Common myeloid progenitor, CD34-positive (primary cell): Measurements from ENCODE around the gene RPTOR.

Source experiments
- CTCF ChIA-PET: fragments of 350-600 bp; sonication (Branson Sonifier 250); formaldehyde crosslinking; loops from one replicate; lab custom pipeline; 2021; ENCODE audit warnings: antibody characterized with exemption; lab: Charles Lee
- POLR2A ChIA-PET: fragments of 350-600 bp; sonication (Branson Sonifier 250); formaldehyde crosslinking; loops from one replicate; lab custom pipeline; 2021; ENCODE audit warnings: antibody characterized with exemption; lab: Charles Lee
- DNase-seq, 3 donors: peaks; one replicate each; pipeline versions ENCODE4 v3.0.0 to v3.0.0-alpha.2; 2013
- H3K27ac ChIP-seq, 2 experiments: 1 replicate in 1 of 2; 2 replicates in 1 of 2; pipeline ENCODE4 v1.7.0; 2013; ENCODE audit warnings: inconsistent platforms in 2 of 2, low read length in 2 of 2, mild to moderate bottlenecking in 2 of 2, low read depth in 1 of 2, moderate library complexity in 1 of 2; ENCODE audit not compliant: severe bottlenecking in 2 of 2, insufficient read depth in 1 of 2, poor library complexity in 1 of 2
- H3K27me3 ChIP-seq, 5 experiments: replicated peaks in 2 of 5; 1 replicate in 3 of 5; 2 replicates in 2 of 5; pipeline versions ENCODE4 v1.6.1 to v1.7.0; 2013; ENCODE audit warnings: low read length in 4 of 5, mild to moderate bottlenecking in 2 of 5, moderate library complexity in 2 of 5, inconsistent platforms in 1 of 5; ENCODE audit not compliant: insufficient read depth in 5 of 5, control insufficient read depth in 4 of 5
- H3K36me3 ChIP-seq, 4 experiments: 1 replicate in 2 of 4; 2 replicates in 2 of 4; pipeline versions ENCODE4 v1.6.1 to v1.7.0; 2013; ENCODE audit warnings: low read length in 3 of 4, control low read depth in 1 of 4, mild to moderate bottlenecking in 1 of 4; ENCODE audit not compliant: control insufficient read depth in 4 of 4, insufficient read depth in 4 of 4
- H3K4me1 ChIP-seq, 4 experiments: 1 replicate in 3 of 4; 2 replicates in 1 of 4; pipeline versions ENCODE4 v1.6.1 to v1.7.1; 2013; ENCODE audit warnings: low read length in 3 of 4, mild to moderate bottlenecking in 3 of 4, control low read depth in 1 of 4, inconsistent platforms in 1 of 4, moderate library complexity in 1 of 4; ENCODE audit not compliant: control insufficient read depth in 4 of 4, insufficient read depth in 4 of 4; ENCODE audit errors: control extremely low read depth in 1 of 4
- H3K4me3 ChIP-seq, 7 experiments: 1 replicate in 4 of 7; 2 replicates in 3 of 7; pipeline versions ENCODE4 v1.5.1 to v1.7.0; 2013; ENCODE audit warnings: mild to moderate bottlenecking in 7 of 7, low read length in 6 of 7, moderate library complexity in 6 of 7, inconsistent platforms in 2 of 7, low read depth in 2 of 7, control low read depth in 1 of 7; ENCODE audit not compliant: insufficient read depth in 4 of 7, control insufficient read depth in 1 of 7; ENCODE audit errors: extremely low read depth in 1 of 7
- H3K9me3 ChIP-seq, 5 experiments: 1 replicate in 4 of 5; 2 replicates in 1 of 5; pipeline versions ENCODE4 v1.6.1 to v1.7.1; 2013; ENCODE audit warnings: low read length in 4 of 5, mild to moderate bottlenecking in 2 of 5, inconsistent platforms in 1 of 5, low read depth in 1 of 5, moderate library complexity in 1 of 5; ENCODE audit not compliant: control insufficient read depth in 4 of 5, insufficient read depth in 2 of 5; ENCODE audit errors: control extremely low read depth in 1 of 5
- WGBS: methylation state at CpG from one replicate; pipeline ENCODE4 v1.1.5; 2013; ENCODE audit not compliant: insufficient coverage; 5-methylcytosine and 5-hydroxymethylcytosine counted together

RPTOR gene

GRCh38 chr17:80790981-80791742 lies 246.5 kb downstream of the RPTOR start:
- Histone ChIP-seq H3K4me1 (peaks cover 4 to 21% (median 12%) of the 10 kb centered on the region in 4 experiments), H3K4me3 (no peak overlapping the region), H3K36me3 (peaks cover 2 to 41% (median 11%) of the 10 kb centered on the region in 4 experiments), H3K27me3 (no peaks in the 10 kb centered on the region), H3K9me3 (peaks cover 0 to 4% (median 0%) of the 10 kb centered on the region in 5 experiments), H3K27ac (peak overlapping the region in 1 of 2 experiments; percentile 47)
- POLR2A ChIA-PET, result no interaction called here
- DNase-seq, result no peak
- CTCF ChIA-PET, result interaction anchor here (1.2 to 1.8 kb wide), 2 partner anchors 10 to 33 kb away, joined by 3 to 4 read pairs; no protein-coding TSS in a partner anchor
- 95% methylated on average over 8 of the region's 10 CpGs for WGBS

- peaks cover 4 to 21% (median 12%) of the 10 kb centered on the region in 4 experiments for H3K4me1 ChIP-seq
- no peak for DNase-seq
- ChIA-PET POLR2A (no interaction called here), CTCF (interaction anchor here (1.2 to 1.8 kb wide), 2 partner anchors 9 to 33 kb away, joined by 3 to 4 read pairs; no protein-coding TSS in a partner anchor)
- peak overlapping the region in 1 of 2 experiments; percentile 47 for H3K27ac ChIP-seq
- no peak overlapping the region for H3K4me3 ChIP-seq
- peaks cover 0 to 8% (median 0%) of the 10 kb centered on the region in 5 experiments for H3K9me3 ChIP-seq
- WGBS, result 94% methylated on average over 10 of the region's 11 CpGs
- no peaks in the 10 kb centered on the region for H3K27me3 ChIP-seq
- H3K36me3 ChIP-seq, result peaks cover 2 to 45% (median 12%) of the 10 kb centered on the region in 4 experiments
Measured at GRCh38 chr17:80791758-80792284, 247.2 kb downstream of the RPTOR start.

GRCh38 chr17:80792373-80792781 lies 247.7 kb downstream of the RPTOR start:
- H3K9me3 ChIP-seq, result peaks cover 0 to 8% (median 0%) of the 10 kb centered on the region in 5 experiments
- DNase-seq, result no peak
- peaks cover 2 to 45% (median 14%) of the 10 kb centered on the region in 4 experiments for H3K36me3 ChIP-seq
- peak overlapping the region in 1 of 2 experiments; percentile 47 for H3K27ac ChIP-seq
- peaks cover 4 to 21% (median 12%) of the 10 kb centered on the region in 4 experiments for H3K4me1 ChIP-seq
- WGBS, result 98% methylated on average over 10 of the region's 10 CpGs
- no peaks in the 10 kb centered on the region for H3K27me3 ChIP-seq
- ChIA-PET POLR2A (interaction anchor here (0.7 kb wide), 1 partner anchor 29 kb away, joined by 3 read pairs; no protein-coding TSS in a partner anchor), CTCF (interaction anchor here (1.8 kb wide), 1 partner anchor 9 kb away, joined by 4 read pairs; no protein-coding TSS in a partner anchor)
- no peak overlapping the region for H3K4me3 ChIP-seq

- no peak overlapping the region for H3K27ac ChIP-seq
- peaks cover 2 to 51% (median 16%) of the 10 kb centered on the region in 4 experiments for H3K36me3 ChIP-seq
- CTCF ChIA-PET, result no interaction called here
- H3K9me3 ChIP-seq, result peaks cover 0 to 5% (median 0%) of the 10 kb centered on the region in 5 experiments
- WGBS, result 96% methylated on average over 11 of the region's 12 CpGs
- H3K4me1 ChIP-seq, result peaks cover 4 to 21% (median 12%) of the 10 kb centered on the region in 4 experiments
- DNase-seq, result no peak
- no peaks in the 10 kb centered on the region for H3K27me3 ChIP-seq
- H3K4me3 ChIP-seq, result no peak overlapping the region
- POLR2A ChIA-PET, result no interaction called here
Measured at GRCh38 chr17:80793421-80793820, 248.8 kb downstream of the RPTOR start.

GRCh38 chr17:80793851-80794267 lies 249.2 kb downstream of the RPTOR start:
- CTCF ChIA-PET, result interaction anchor here (1.1 kb wide), 1 partner anchor 227 kb away, joined by 3 read pairs; no protein-coding TSS in a partner anchor
- Histone ChIP-seq H3K4me3 (no peak overlapping the region), H3K27me3 (no peaks in the 10 kb centered on the region), H3K36me3 (peaks cover 2 to 52% (median 16%) of the 10 kb centered on the region in 4 experiments), H3K27ac (no peak overlapping the region), H3K9me3 (peaks cover 0 to 5% (median 0%) of the 10 kb centered on the region in 5 experiments), H3K4me1 (peaks cover 4 to 21% (median 12%) of the 10 kb centered on the region in 4 experiments)
- POLR2A ChIA-PET, result no interaction called here
- DNase-seq, result no peak
- 100% methylated on average over 2 of the region's 5 CpGs for WGBS

GRCh38 chr17:80794281-80795089 lies 249.8 kb downstream of the RPTOR start:
- ChIA-PET CTCF (interaction anchor here (1.1 kb wide), 1 partner anchor 228 kb away, joined by 3 read pairs; no protein-coding TSS in a partner anchor), POLR2A (interaction anchor here (0.7 kb wide), 1 partner anchor 33 kb away, joined by 5 read pairs; no protein-coding TSS in a partner anchor)
- WGBS, result 98% methylated on average over 14 of the region's 16 CpGs
- Histone ChIP-seq H3K4me3 (no peak overlapping the region), H3K9me3 (peaks cover 0 to 5% (median 0%) of the 10 kb centered on the region in 5 experiments), H3K27me3 (no peaks in the 10 kb centered on the region), H3K4me1 (peaks cover 4 to 16% (median 10%) of the 10 kb centered on the region in 4 experiments), H3K36me3 (peaks cover 4 to 56% (median 17%) of the 10 kb centered on the region in 4 experiments), H3K27ac (no peak overlapping the region)
- no peak for DNase-seq
